Smooth muscle cell (in vitro differentiated cells): ENCODE results near the gene SPATA16. TPM values are rescaled to one million over a fixed set of nuclear protein-coding genes. Genes with fewer than 3 reads are reported as not detected.
"Not testable (repeated sequence)": the region's sequence is repeated elsewhere in the genome, so short reads cannot be mapped to it uniquely, and the experiment has no call there.

Experiments used
- DNase-seq: peaks from one replicate; lab custom pipeline; 2025; ENCODE audit not compliant: unreplicated experiment; lab: John Stamatoyannopoulos, UW
- H2AFZ ChIP-seq: fragments of 200-600 bp; sonication (generic); 2 replicates; pipeline ENCODE4 v1.6.0; 2016; ENCODE audit warnings: antibody characterized with exemption, low read depth, mild to moderate bottlenecking
- H3F3A ChIP-seq: fragments of 200-600 bp; sonication (generic); 2 replicates; pipeline ENCODE4 v1.6.0; 2017; ENCODE audit warnings: antibody characterized with exemption, low read depth
- H3K27ac ChIP-seq: fragments of 200-600 bp; sonication (generic); 2 replicates; pipeline ENCODE4 v1.5.1; 2016; ENCODE audit warnings: low read depth, mild to moderate bottlenecking
- H3K27me3 ChIP-seq: fragments of 200-600 bp; sonication (generic); 2 replicates; pipeline ENCODE4 v1.6.1; 2016; ENCODE audit warnings: low read depth, mild to moderate bottlenecking
- H3K36me3 ChIP-seq: fragments of 200-600 bp; sonication (generic); 2 replicates; pipeline ENCODE4 v1.5.1; 2016; ENCODE audit warnings: low read depth
- H3K4me1 ChIP-seq: fragments of 200-600 bp; sonication (generic); 2 replicates; pipeline ENCODE4 v1.5.1; 2016; ENCODE audit warnings: low read depth
- H3K4me2 ChIP-seq: fragments of 200-600 bp; sonication (generic); 2 replicates; pipeline ENCODE4 v1.6.0; 2016; ENCODE audit warnings: mild to moderate bottlenecking
- H3K4me3 ChIP-seq: fragments of 200-600 bp; sonication (generic); 2 replicates; pipeline ENCODE4 v1.5.1; 2016; ENCODE audit warnings: mild to moderate bottlenecking
- H3K79me2 ChIP-seq: fragments of 200-600 bp; sonication (generic); 2 replicates; pipeline ENCODE4 v1.6.0; 2016; ENCODE audit warnings: low read depth, mild to moderate bottlenecking
- H3K9ac ChIP-seq: fragments of 200-600 bp; sonication (generic); 2 replicates; pipeline ENCODE4 v1.6.0; 2016; ENCODE audit warnings: low read depth
- H3K9me3 ChIP-seq: fragments of 200-600 bp; sonication (generic); replicated peaks from 2 replicates; pipeline ENCODE4 v1.5.1; 2016; ENCODE audit warnings: low read depth
- H4K20me1 ChIP-seq: fragments of 200-600 bp; sonication (generic); 2 replicates; pipeline ENCODE4 v1.6.0; 2016; ENCODE audit warnings: low read depth
- CTCF ChIP-seq: fragments of 200-600 bp; sonication (generic); IDR thresholded peaks from 2 replicates; pipeline ENCODE4 v1.5.1; 2017; ENCODE audit warnings: borderline replicate concordance, mild to moderate bottlenecking, antibody characterized with exemption; ENCODE audit not compliant: insufficient read depth, poor library complexity, severe bottlenecking
- WGBS: methylation state at CpG from one replicate; pipeline ENCODE4 v1.1.7; 2016; ENCODE audit warnings: low lambda C conversion rate; 5-methylcytosine and 5-hydroxymethylcytosine counted together
- polyA plus RNA-seq: library from polyadenylated mRNA; unstranded; fragments of >200 nt; fragmentation: Nextera tagmentation; extraction: Ambion mirVana; gene quantifications from 2 replicates; pipeline ENCODE4 v1.2.1, GENCODE V29; 2016
- total RNA-seq: library from RNA; depleted of rRNA; stranded (reverse); fragments of >200 nt; gene quantifications from 2 replicates; pipeline ENCODE4 v1.2.3, GENCODE V29; 2014

Gene SPATA16, protein sequence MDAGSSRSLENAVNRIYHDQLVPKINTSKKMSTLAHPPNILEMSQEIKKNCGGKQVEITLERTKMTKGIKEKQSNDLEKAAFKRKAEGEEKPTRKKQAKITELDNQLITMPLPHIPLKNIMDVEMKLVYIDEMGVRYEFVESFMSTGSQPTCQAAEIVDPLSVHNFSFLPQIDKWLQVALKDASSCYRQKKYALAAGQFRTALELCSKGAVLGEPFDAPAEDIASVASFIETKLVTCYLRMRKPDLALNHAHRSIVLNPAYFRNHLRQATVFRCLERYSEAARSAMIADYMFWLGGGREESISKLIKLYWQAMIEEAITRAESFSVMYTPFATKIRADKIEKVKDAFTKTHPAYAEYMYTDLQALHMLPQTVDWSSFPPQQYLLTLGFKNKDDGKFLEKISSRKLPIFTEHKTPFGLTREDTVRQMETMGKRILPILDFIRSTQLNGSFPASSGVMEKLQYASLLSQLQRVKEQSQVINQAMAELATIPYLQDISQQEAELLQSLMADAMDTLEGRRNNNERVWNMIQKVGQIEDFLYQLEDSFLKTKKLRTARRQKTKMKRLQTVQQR
- total RNA-seq (not detected in 2 replicates), polyA plus RNA-seq (not detected in 2 replicates)

DNA sequence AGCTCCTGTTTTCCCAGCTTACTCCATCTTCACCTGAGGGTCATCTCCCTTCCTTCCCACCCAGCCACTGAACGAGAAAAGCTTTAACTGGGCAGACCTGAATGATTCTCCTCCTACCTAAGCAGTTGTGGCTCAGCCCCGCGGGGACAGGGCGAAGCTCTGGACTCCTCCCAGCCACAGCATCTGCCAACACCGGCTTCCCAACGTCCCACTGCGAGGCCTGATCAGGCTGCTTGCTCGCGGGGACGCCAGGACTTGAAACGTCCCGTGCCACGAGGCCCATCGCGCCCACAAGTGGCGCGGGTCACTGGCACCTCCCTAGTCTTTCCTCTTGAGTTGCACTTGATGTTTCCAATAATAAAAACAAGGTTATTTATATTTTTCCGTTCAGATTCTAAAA is at the start of gene SPATA16:
SPATA16 (minus strand) TSS at position 250 of the 400 bp plus-strand sequence. CDS start 23,504 bp downstream, outside the sequence.
- H3K27me3 ChIP-seq, result no peaks in the 10 kb centered on the region
- H3K9me3 ChIP-seq, result no peaks in the 10 kb centered on the region
- H3K4me3 ChIP-seq, result no peak within 1 kb of the TSS
- H3K79me2 ChIP-seq, result no peaks in the 10 kb centered on the region
- no peak within 1 kb of the TSS for H3K9ac ChIP-seq
- no peak within 1 kb of the TSS for H2AFZ ChIP-seq
- H3K36me3 ChIP-seq, result no peaks in the 10 kb centered on the region
- no peaks in the 10 kb centered on the region for H3F3A ChIP-seq
- WGBS, result 95% methylated on average over 18 of the region's 18 CpGs
- no peak for DNase-seq
- no peak within 1 kb of the TSS for H3K4me2 ChIP-seq
- no peak for TF ChIP-seq CTCF
- H3K27ac ChIP-seq, result no peak within 1 kb of the TSS
- H3K4me1 ChIP-seq, result no peaks in the 10 kb centered on the region
- H4K20me1 ChIP-seq, result no peaks in the 10 kb centered on the region

GRCh38 chr3:173183022-173183421 is 42.0 kb upstream of the SPATA16 start:
- H3F3A ChIP-seq, H3K27ac ChIP-seq, H3K4me1 ChIP-seq, DNase-seq, H3K27me3 ChIP-seq, H3K9ac ChIP-seq, H3K36me3 ChIP-seq, H3K4me3 ChIP-seq, H2AFZ ChIP-seq, H4K20me1 ChIP-seq, H3K9me3 ChIP-seq, H3K79me2 ChIP-seq, H3K4me2 ChIP-seq: not testable (repeated sequence)
- 94% methylated on average over 4 of the region's 4 CpGs for WGBS

- no peaks in the 10 kb centered on the region for H3K27me3 ChIP-seq
- DNase-seq, result no peak
- no peaks in the 10 kb centered on the region for H3F3A ChIP-seq
- 44% methylated on average over 2 of the region's 2 CpGs for WGBS
- H4K20me1 ChIP-seq, result no peaks in the 10 kb centered on the region
- no peak overlapping the region for H3K27ac ChIP-seq
- H3K4me1 ChIP-seq, result no peaks in the 10 kb centered on the region
- no peaks in the 10 kb centered on the region for H3K36me3 ChIP-seq
- TF ChIP-seq CTCF, result no peak
- no peak overlapping the region for H3K4me3 ChIP-seq
- H3K9me3 ChIP-seq, result no peaks in the 10 kb centered on the region
- H3K79me2 ChIP-seq, result no peaks in the 10 kb centered on the region
- no peak overlapping the region for H2AFZ ChIP-seq
- H3K4me2 ChIP-seq, result no peak overlapping the region
- no peak overlapping the region for H3K9ac ChIP-seq
These were observed 32.6 kb upstream of the SPATA16 start for GRCh38 chr3:173173652-173174051.

GRCh38 chr3:173159139-173159538 is 18.1 kb upstream of the SPATA16 start:
- not testable (repeated sequence) for H3K4me3 ChIP-seq

GRCh38 chr3:173156533-173156932 is 15.5 kb upstream of the SPATA16 start:
- WGBS, result 88% methylated on average over 9 of the region's 9 CpGs

More at GRCh38 chr3:173159139-173159538, 18.1 kb upstream of the SPATA16 start:
- H3K4me1 ChIP-seq, H3K9me3 ChIP-seq, H3K79me2 ChIP-seq, H3K4me2 ChIP-seq, H3K9ac ChIP-seq, H3K27me3 ChIP-seq, H3F3A ChIP-seq, DNase-seq, H4K20me1 ChIP-seq, H3K27ac ChIP-seq, H3K36me3 ChIP-seq, H2AFZ ChIP-seq: not testable (repeated sequence)
- WGBS, result 93% methylated on average over 8 of the region's 8 CpGs

More at GRCh38 chr3:173156533-173156932, 15.5 kb upstream of the SPATA16 start:
- DNase-seq, H3K9me3 ChIP-seq, H3K9ac ChIP-seq, H3K27me3 ChIP-seq, H3K36me3 ChIP-seq, H4K20me1 ChIP-seq, H3K4me2 ChIP-seq, H3F3A ChIP-seq, H3K4me3 ChIP-seq, H3K4me1 ChIP-seq, H3K79me2 ChIP-seq, H2AFZ ChIP-seq, H3K27ac ChIP-seq: not testable (repeated sequence)
